ENCODE results near the gene ACSL6. TPM values are rescaled to one million over a fixed set of nuclear protein-coding genes. Genes with fewer than 3 reads are reported as not detected.

Gene ACSL6
- total RNA-seq, 1 donor from 2014 or later, result not detected

DNA sequence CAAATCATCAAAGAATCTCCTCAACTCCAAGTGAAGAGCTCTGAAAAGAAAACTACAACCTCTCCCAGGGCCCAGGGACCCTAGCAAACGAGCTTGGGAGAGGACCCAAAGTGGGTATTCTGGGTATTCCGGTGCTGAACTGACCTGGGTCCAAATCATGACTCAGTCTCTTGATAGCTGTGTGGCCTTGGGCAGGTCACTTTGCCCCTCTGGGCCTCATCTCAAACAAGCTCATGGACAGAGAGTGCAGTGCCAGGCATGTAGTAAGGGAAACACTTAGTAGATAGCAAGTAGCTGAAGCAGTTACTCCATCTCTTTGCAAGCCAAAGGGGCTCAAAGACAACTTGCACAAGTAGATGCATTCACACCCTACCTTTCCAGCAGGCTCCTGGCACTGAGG lies 12.4 kb downstream of the ACSL6 start:
- DNase-seq (ENCODE audit: extremely low spot score, unreplicated experiment), result no peak
- TF ChIP-seq, protein P1, sequence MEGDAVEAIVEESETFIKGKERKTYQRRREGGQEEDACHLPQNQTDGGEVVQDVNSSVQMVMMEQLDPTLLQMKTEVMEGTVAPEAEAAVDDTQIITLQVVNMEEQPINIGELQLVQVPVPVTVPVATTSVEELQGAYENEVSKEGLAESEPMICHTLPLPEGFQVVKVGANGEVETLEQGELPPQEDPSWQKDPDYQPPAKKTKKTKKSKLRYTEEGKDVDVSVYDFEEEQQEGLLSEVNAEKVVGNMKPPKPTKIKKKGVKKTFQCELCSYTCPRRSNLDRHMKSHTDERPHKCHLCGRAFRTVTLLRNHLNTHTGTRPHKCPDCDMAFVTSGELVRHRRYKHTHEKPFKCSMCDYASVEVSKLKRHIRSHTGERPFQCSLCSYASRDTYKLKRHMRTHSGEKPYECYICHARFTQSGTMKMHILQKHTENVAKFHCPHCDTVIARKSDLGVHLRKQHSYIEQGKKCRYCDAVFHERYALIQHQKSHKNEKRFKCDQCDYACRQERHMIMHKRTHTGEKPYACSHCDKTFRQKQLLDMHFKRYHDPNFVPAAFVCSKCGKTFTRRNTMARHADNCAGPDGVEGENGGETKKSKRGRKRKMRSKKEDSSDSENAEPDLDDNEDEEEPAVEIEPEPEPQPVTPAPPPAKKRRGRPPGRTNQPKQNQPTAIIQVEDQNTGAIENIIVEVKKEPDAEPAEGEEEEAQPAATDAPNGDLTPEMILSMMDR (IDR thresholded peaks at IDR 0.05), result no peak
- Mint-ChIP-seq H3K4me3 (ENCODE audit: unreplicated experiment) (no peak overlapping the region), H3K9me3 (ENCODE audit: unreplicated experiment) (no peaks in the 10 kb centered on the region), H3K27me3 (ENCODE audit: unreplicated experiment) (peaks cover 5% of the 10 kb centered on the region), H3K27ac (ENCODE audit: unreplicated experiment) (no peak overlapping the region), H3K36me3 (ENCODE audit: unreplicated experiment) (no peaks in the 10 kb centered on the region), H3K4me1 (ENCODE audit: unreplicated experiment) (peaks cover 7% of the 10 kb centered on the region)

DNA sequence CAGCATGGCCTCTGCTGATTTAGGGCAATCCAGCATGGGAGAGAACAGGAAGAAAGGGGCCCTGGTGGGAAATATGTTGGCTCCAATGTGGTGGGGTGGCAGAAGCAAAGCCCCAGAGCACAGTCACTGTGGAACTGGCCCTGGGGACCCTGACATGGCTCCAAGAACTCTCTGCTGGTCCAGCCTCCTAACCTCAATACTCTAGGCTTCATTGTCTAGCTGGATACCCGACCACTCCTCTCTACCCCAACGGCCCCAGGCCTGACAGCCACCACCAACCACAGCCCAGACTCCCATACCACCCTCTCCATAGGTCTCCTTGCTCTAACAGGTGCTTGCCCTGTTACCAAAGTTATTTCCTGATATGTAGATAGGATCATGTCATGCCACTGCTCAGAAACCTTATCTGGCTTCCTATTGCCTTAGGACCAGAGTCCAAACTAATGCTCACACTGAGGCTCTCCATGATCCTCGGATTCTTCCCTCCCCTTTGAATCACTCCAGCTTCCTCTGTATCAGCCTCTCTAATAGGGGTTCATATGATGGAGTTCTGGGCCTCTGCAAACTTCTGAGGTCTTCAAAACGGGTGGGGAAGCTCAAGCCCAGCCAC lies 12.9 kb downstream of the ACSL6 start:
- no peaks in the 10 kb centered on the region for H3K9me3 Mint-ChIP-seq (ENCODE audit: unreplicated experiment)
- H3K4me3 Mint-ChIP-seq (ENCODE audit: unreplicated experiment), result no peak overlapping the region
- no peaks in the 10 kb centered on the region for H3K36me3 Mint-ChIP-seq (ENCODE audit: unreplicated experiment)
- H3K4me1 Mint-ChIP-seq (ENCODE audit: unreplicated experiment), result peaks cover 7% of the 10 kb centered on the region
- DNase-seq (ENCODE audit: extremely low spot score, unreplicated experiment), result no peak
- TF ChIP-seq, protein P1 (IDR thresholded peaks at IDR 0.05), result no peak
- H3K27me3 Mint-ChIP-seq (ENCODE audit: unreplicated experiment), result peaks cover 5% of the 10 kb centered on the region
- no peak overlapping the region for H3K27ac Mint-ChIP-seq (ENCODE audit: unreplicated experiment)

GRCh38 chr5:131997727-131998117 lies 13.7 kb downstream of the ACSL6 start:
- Mint-ChIP-seq H3K9me3 (ENCODE audit: unreplicated experiment) (no peaks in the 10 kb centered on the region), H3K27ac (ENCODE audit: unreplicated experiment) (no peak overlapping the region), H3K4me1 (ENCODE audit: unreplicated experiment) (peaks cover 5% of the 10 kb centered on the region), H3K27me3 (ENCODE audit: unreplicated experiment) (peaks cover 7% of the 10 kb centered on the region), H3K36me3 (ENCODE audit: unreplicated experiment) (no peaks in the 10 kb centered on the region), H3K4me3 (ENCODE audit: unreplicated experiment) (no peak overlapping the region)
- TF ChIP-seq, protein P1 (IDR thresholded peaks at IDR 0.05), result no peak
- DNase-seq (ENCODE audit: extremely low spot score, unreplicated experiment), result no peak

DNA sequence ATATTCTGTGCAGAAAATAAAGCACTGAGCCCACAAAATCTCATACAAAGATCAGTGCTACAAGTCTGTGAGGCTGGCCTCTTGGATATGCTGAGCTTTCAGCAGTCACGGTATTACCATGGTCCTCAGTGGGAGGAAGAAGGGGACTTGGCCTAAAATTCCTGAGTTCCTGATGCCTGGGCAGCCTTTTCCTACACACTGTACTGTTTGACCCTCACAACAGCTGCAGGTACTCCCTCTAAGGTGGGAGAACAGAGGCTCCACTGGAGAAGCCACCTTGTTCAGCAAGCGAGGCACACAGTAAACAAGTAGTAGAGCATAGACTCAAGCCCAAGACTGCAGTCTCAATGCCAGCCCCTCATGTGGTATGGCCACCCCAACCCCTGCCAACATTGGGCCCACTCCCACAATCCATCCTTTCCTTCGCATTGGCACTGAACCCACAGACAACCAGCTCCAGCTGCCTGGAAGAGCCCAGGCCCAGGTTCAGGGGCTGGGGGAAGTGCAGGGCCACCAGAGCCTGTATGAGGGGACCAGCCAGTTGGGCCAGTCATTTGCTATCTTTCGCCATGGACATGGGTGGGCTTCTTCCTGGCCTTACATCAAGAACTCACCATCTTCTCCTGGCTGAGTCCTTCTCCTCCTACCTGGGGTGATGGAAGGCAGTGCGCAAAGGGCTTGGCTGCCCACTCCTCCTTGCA lies 14.3 kb downstream of the ACSL6 start:
- peaks cover under 1% of the 10 kb centered on the region for H3K4me1 Mint-ChIP-seq (ENCODE audit: unreplicated experiment)
- no peaks in the 10 kb centered on the region for H3K36me3 Mint-ChIP-seq (ENCODE audit: unreplicated experiment)
- no peak overlapping the region for H3K27ac Mint-ChIP-seq (ENCODE audit: unreplicated experiment)
- no peaks in the 10 kb centered on the region for H3K9me3 Mint-ChIP-seq (ENCODE audit: unreplicated experiment)
- H3K27me3 Mint-ChIP-seq (ENCODE audit: unreplicated experiment), result peaks cover 6% of the 10 kb centered on the region
- TF ChIP-seq, protein P1 (IDR thresholded peaks at IDR 0.05), result no peak
- DNase-seq (ENCODE audit: extremely low spot score, unreplicated experiment), result no peak
- no peak overlapping the region for H3K4me3 Mint-ChIP-seq (ENCODE audit: unreplicated experiment)

DNA sequence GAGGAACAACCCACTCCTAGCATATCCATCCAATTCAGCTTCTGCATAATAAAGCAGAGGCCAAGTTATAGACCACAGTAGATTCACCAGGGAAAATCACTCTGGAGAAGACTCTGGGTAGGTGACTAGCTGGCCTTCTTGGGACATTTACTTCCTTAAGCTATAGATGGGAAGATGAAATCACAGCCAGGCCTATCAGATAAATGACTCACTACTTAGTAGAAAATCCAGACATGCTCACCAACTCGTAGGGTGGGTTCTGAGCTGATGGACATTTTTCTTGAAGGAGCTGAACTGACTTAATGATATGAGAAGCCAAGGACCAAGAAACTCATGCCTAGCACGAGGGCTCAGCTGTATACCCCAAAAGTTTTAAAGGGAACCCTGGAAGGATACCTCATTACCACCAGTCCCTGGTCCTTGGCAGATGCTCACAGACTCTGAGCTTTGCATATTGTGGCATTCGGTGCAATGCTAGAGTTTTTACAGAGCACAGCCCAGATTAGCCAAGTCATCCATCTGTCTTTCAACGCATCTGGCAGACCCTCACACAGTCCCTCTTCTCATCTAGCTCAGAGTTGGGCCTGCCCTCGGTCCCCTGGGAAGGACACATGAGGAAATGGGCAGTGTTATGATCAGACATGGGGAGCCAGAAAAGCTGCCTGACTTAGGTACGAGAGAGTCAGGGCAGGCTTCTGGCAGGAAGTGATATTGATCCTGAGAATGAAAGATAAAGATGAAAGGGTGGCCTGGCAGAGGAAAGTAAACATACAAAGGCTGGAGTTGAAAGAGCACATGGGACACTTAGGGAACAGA lies 15.0 kb downstream of the ACSL6 start:
- Mint-ChIP-seq H3K36me3 (ENCODE audit: unreplicated experiment) (no peaks in the 10 kb centered on the region), H3K9me3 (ENCODE audit: unreplicated experiment) (no peaks in the 10 kb centered on the region), H3K4me3 (ENCODE audit: unreplicated experiment) (no peak overlapping the region), H3K27me3 (ENCODE audit: unreplicated experiment) (peaks cover 10% of the 10 kb centered on the region), H3K27ac (ENCODE audit: unreplicated experiment) (no peak overlapping the region), H3K4me1 (ENCODE audit: unreplicated experiment) (no peaks in the 10 kb centered on the region)
- DNase-seq (ENCODE audit: extremely low spot score, unreplicated experiment), result no peak
- TF ChIP-seq, protein P1 (IDR thresholded peaks at IDR 0.05), result no peak

All from osteocyte (in vitro differentiated cells).